Measurements from ENCODE around the gene OSTF1.

Gene OSTF1

GRCh38 chr9:75101004-75101588 is 12.8 kb downstream of the OSTF1 start:
- Histone ChIP-seq H3K36me3 (ENCODE audit: insufficient read depth, insufficient read length, low read length) (no peaks in the 10 kb centered on the region), H3K9ac (ENCODE audit: insufficient read length, low read depth) (no peak overlapping the region), H3K27me3 (ENCODE audit: insufficient read depth, insufficient read length) (no peaks in the 10 kb centered on the region), H3K4me3 (ENCODE audit: insufficient read length, low read depth) (no peak overlapping the region), H3K4me1 (ENCODE audit: insufficient read depth, insufficient read length) (no peaks in the 10 kb centered on the region), H3K9me3 (ENCODE audit: insufficient read depth, low read length) (no peaks in the 10 kb centered on the region)
- TF ChIP-seq SUZ12 (IDR thresholded peaks at IDR 0.05; ENCODE audit: extremely low read depth, insufficient read depth, insufficient read length) (no peak), YY1 (IDR thresholded peaks at IDR 0.05; ENCODE audit: insufficient read depth, insufficient read length) (no peak), ZNF274 (IDR thresholded peaks at IDR 0.05; ENCODE audit: low read depth, low read length) (no peak)
- no peak for DNase-seq (ENCODE audit: low read depth, low spot score)

GRCh38 chr9:75102177-75102790 is 14.0 kb downstream of the OSTF1 start:
- Histone ChIP-seq H3K9me3 (ENCODE audit: insufficient read depth, low read length) (no peaks in the 10 kb centered on the region), H3K9ac (ENCODE audit: insufficient read length, low read depth) (no peak overlapping the region), H3K36me3 (ENCODE audit: insufficient read depth, insufficient read length, low read length) (no peaks in the 10 kb centered on the region), H3K4me1 (ENCODE audit: insufficient read depth, insufficient read length) (no peaks in the 10 kb centered on the region), H3K4me3 (ENCODE audit: insufficient read length, low read depth) (no peak overlapping the region), H3K27me3 (ENCODE audit: insufficient read depth, insufficient read length) (no peaks in the 10 kb centered on the region)
- TF ChIP-seq ZNF274 (IDR thresholded peaks at IDR 0.05; ENCODE audit: low read depth, low read length) (no peak), SUZ12 (IDR thresholded peaks at IDR 0.05; ENCODE audit: extremely low read depth, insufficient read depth, insufficient read length) (no peak), YY1 (IDR thresholded peaks at IDR 0.05; ENCODE audit: insufficient read depth, insufficient read length) (no peak)
- no peak for DNase-seq (ENCODE audit: low read depth, low spot score)

DNA sequence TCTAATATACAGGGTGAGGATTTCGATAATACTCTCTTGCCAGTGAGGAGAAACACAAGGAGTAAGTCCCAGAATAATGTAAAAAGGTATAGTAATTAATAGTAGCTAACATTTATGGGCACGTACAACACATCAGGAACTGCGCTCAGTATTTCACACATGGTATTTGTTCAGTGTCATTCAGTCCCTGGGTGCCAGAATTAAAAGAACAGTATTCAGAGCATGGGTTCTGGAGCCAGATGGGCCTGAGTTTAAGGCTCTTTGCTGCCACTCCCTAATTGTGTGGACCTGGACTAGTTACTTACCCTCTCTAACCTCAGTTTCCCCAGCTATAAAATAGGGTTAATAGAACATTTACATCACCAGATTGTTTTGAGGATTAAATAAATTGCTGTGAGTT is 16.3 kb downstream of the OSTF1 start:
- no peak overlapping the region for H3K4me3 ChIP-seq (ENCODE audit: insufficient read length, low read depth)
- no peak for DNase-seq (ENCODE audit: low read depth, low spot score)
- no peaks in the 10 kb centered on the region for H3K36me3 ChIP-seq (ENCODE audit: insufficient read depth, insufficient read length, low read length)
- H3K27me3 ChIP-seq (ENCODE audit: insufficient read depth, insufficient read length) = no peaks in the 10 kb centered on the region
- TF ChIP-seq ZNF274 (IDR thresholded peaks at IDR 0.05; ENCODE audit: low read depth, low read length) (no peak), YY1 (IDR thresholded peaks at IDR 0.05; ENCODE audit: insufficient read depth, insufficient read length) (no peak), SUZ12 (IDR thresholded peaks at IDR 0.05; ENCODE audit: extremely low read depth, insufficient read depth, insufficient read length) (no peak)
- H3K9me3 ChIP-seq (ENCODE audit: insufficient read depth, low read length) = no peaks in the 10 kb centered on the region
- no peak overlapping the region for H3K9ac ChIP-seq (ENCODE audit: insufficient read length, low read depth)
- H3K4me1 ChIP-seq (ENCODE audit: insufficient read depth, insufficient read length) = no peaks in the 10 kb centered on the region

- Histone ChIP-seq H3K36me3 (ENCODE audit: insufficient read depth, insufficient read length, low read length) (no peaks in the 10 kb centered on the region), H3K4me3 (ENCODE audit: insufficient read length, low read depth) (no peak overlapping the region), H3K4me1 (ENCODE audit: insufficient read depth, insufficient read length) (no peaks in the 10 kb centered on the region), H3K9me3 (ENCODE audit: insufficient read depth, low read length) (no peaks in the 10 kb centered on the region), H3K27me3 (ENCODE audit: insufficient read depth, insufficient read length) (no peaks in the 10 kb centered on the region), H3K9ac (ENCODE audit: insufficient read length, low read depth) (no peak overlapping the region)
- TF ChIP-seq YY1 (IDR thresholded peaks at IDR 0.05; ENCODE audit: insufficient read depth, insufficient read length) (no peak), ZNF274 (IDR thresholded peaks at IDR 0.05; ENCODE audit: low read depth, low read length) (no peak), SUZ12 (IDR thresholded peaks at IDR 0.05; ENCODE audit: extremely low read depth, insufficient read depth, insufficient read length) (no peak)
- DNase-seq (ENCODE audit: low read depth, low spot score) = no peak
Measured at GRCh38 chr9:75105019-75105540, 16.8 kb downstream of the OSTF1 start.

DNA sequence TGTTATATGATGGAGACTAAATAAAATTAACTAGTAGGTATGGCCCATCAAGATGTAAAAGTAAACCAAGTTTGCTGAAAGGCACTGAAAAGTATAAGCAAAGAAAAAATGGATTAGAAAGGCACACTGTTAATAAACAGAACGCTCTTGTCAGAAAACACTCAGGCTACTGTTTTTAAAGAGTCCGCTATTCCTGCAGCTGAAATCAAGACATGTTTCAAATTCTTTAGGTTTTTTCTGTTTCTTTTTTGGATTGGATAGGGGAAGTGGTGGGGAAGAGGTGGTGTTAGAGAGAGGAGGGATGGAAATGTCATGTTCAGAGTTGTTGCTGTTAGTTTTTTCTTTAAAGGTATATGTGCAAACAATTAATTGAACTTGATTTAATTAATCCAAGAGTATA is 17.5 kb downstream of the OSTF1 start:
- no peak overlapping the region for H3K9ac ChIP-seq (ENCODE audit: insufficient read length, low read depth)
- H3K4me3 ChIP-seq (ENCODE audit: insufficient read length, low read depth) = no peak overlapping the region
- no peak for DNase-seq (ENCODE audit: low read depth, low spot score)
- no peaks in the 10 kb centered on the region for H3K9me3 ChIP-seq (ENCODE audit: insufficient read depth, low read length)
- TF ChIP-seq ZNF274 (IDR thresholded peaks at IDR 0.05; ENCODE audit: low read depth, low read length) (no peak), YY1 (IDR thresholded peaks at IDR 0.05; ENCODE audit: insufficient read depth, insufficient read length) (no peak), SUZ12 (IDR thresholded peaks at IDR 0.05; ENCODE audit: extremely low read depth, insufficient read depth, insufficient read length) (no peak)
- no peaks in the 10 kb centered on the region for H3K4me1 ChIP-seq (ENCODE audit: insufficient read depth, insufficient read length)
- no peaks in the 10 kb centered on the region for H3K27me3 ChIP-seq (ENCODE audit: insufficient read depth, insufficient read length)
- H3K36me3 ChIP-seq (ENCODE audit: insufficient read depth, insufficient read length, low read length) = no peaks in the 10 kb centered on the region

- TF ChIP-seq ZNF274 (IDR thresholded peaks at IDR 0.05; ENCODE audit: low read depth, low read length) (no peak), SUZ12 (IDR thresholded peaks at IDR 0.05; ENCODE audit: extremely low read depth, insufficient read depth, insufficient read length) (no peak), YY1 (IDR thresholded peaks at IDR 0.05; ENCODE audit: insufficient read depth, insufficient read length) (no peak)
- Histone ChIP-seq H3K9me3 (ENCODE audit: insufficient read depth, low read length) (no peaks in the 10 kb centered on the region), H3K27me3 (ENCODE audit: insufficient read depth, insufficient read length) (no peaks in the 10 kb centered on the region), H3K4me1 (ENCODE audit: insufficient read depth, insufficient read length) (no peaks in the 10 kb centered on the region), H3K9ac (ENCODE audit: insufficient read length, low read depth) (no peak overlapping the region), H3K36me3 (ENCODE audit: insufficient read depth, insufficient read length, low read length) (no peaks in the 10 kb centered on the region), H3K4me3 (ENCODE audit: insufficient read length, low read depth) (no peak overlapping the region)
- no peak for DNase-seq (ENCODE audit: low read depth, low spot score)
Measured at GRCh38 chr9:75106857-75107256, 18.5 kb downstream of the OSTF1 start.

- Histone ChIP-seq H3K9ac (ENCODE audit: insufficient read length, low read depth) (no peak overlapping the region), H3K36me3 (ENCODE audit: insufficient read depth, insufficient read length, low read length) (no peaks in the 10 kb centered on the region), H3K4me3 (ENCODE audit: insufficient read length, low read depth) (no peak overlapping the region), H3K9me3 (ENCODE audit: insufficient read depth, low read length) (no peaks in the 10 kb centered on the region), H3K27me3 (ENCODE audit: insufficient read depth, insufficient read length) (no peaks in the 10 kb centered on the region), H3K4me1 (ENCODE audit: insufficient read depth, insufficient read length) (no peaks in the 10 kb centered on the region)
- no peak for TF ChIP-seq SUZ12 (IDR thresholded peaks at IDR 0.05; ENCODE audit: extremely low read depth, insufficient read depth, insufficient read length)
- no peak for TF ChIP-seq ZNF274 (IDR thresholded peaks at IDR 0.05; ENCODE audit: low read depth, low read length)
- TF ChIP-seq YY1 (IDR thresholded peaks at IDR 0.05; ENCODE audit: insufficient read depth, insufficient read length) = no peak
- DNase-seq (ENCODE audit: low read depth, low spot score) = no peak
Measured at GRCh38 chr9:75108571-75108970, 20.3 kb downstream of the OSTF1 start.
